GM12874 (cell line): ENCODE data around the gene HS1BP3.
A peak's percentile ranks its signal among the peaks of the same experiment; 100 is the strongest.

Experiments
- TF ChIP-seq, protein P1 (sequence below): IDR thresholded peaks from 2 replicates; pipeline ENCODE4 v1.5.1; 2011; ENCODE audit warnings: low read depth, mild to moderate bottlenecking, control low read depth, low read length, moderate library complexity; ENCODE audit not compliant: insufficient read depth

Gene HS1BP3

DNA sequence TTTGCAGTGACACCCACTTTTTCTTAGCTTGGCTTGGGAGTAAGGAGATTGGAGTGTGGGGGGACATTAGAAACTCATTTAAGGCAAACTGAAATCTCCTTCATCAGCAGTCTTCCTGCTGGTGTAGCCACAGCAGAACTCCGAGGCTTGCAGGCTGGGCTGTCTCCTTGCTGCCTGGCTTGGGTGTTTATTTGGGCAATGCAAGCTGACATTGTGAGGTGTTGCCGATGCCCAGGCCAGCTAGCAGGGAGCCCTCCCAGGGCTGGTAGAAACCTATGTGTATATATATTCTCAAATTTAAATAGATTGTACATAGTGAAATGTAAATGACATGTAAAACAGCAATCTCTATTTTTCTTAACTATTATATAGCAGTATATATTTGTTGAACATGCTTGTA is 27.9 kb upstream of the HS1BP3 start:
- TF ChIP-seq, protein P1, sequence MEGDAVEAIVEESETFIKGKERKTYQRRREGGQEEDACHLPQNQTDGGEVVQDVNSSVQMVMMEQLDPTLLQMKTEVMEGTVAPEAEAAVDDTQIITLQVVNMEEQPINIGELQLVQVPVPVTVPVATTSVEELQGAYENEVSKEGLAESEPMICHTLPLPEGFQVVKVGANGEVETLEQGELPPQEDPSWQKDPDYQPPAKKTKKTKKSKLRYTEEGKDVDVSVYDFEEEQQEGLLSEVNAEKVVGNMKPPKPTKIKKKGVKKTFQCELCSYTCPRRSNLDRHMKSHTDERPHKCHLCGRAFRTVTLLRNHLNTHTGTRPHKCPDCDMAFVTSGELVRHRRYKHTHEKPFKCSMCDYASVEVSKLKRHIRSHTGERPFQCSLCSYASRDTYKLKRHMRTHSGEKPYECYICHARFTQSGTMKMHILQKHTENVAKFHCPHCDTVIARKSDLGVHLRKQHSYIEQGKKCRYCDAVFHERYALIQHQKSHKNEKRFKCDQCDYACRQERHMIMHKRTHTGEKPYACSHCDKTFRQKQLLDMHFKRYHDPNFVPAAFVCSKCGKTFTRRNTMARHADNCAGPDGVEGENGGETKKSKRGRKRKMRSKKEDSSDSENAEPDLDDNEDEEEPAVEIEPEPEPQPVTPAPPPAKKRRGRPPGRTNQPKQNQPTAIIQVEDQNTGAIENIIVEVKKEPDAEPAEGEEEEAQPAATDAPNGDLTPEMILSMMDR, result no peak

DNA sequence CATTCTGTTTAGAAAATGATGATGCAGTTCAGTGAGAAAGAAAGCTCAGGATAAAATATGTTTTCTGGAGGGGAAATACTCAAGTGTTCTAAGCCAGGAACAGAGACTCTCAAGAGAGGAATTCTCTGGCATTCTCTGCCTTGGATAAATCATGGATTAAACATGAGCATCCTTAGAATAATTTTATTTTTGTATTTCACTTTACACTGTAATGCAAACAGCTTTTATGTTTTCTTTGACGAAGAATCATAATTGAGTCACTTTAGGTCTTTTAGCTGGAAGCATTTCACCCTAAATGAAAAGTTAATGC is 27.1 kb upstream of the HS1BP3 start:
- TF ChIP-seq, protein P1, result no peak

DNA sequence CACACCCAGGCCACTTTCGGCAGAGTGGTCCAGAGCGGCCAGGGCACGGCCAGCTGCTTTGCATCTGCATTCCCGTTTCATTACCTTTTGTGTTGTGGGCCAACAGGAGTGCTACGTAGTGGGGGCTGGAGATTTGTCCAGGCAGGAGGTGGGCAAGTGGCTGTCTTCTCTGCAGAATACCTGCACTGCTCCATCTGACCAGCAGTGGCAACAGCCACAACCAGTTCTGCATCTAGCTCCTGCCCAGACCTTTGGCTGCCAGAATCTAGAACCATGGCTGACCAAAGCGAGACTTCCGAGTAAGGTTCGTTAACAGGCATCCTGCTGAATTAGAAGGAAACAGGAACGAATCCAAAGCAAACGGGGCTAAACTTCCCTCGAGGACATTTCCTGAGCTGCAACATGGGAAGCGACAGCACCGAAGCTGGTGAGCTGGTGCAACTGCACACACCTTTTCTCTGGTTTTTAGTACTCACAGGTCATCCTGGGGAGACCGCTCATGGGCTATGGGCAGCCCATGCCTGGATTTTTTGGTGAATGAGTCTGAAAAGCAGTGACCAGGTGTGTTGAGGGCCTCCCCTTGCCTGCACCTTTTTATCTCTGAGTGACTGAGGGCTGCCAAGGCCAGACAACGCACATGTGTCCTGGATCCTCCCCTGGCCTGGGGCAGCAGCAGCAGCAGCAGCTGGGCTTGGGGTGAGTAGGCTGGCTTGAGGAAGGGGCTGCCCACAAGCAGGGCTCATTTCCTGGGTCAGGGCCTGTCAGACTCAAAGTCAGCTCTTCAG is 26.6 kb upstream of the HS1BP3 start:
- TF ChIP-seq, protein P1, result peak; percentile 45; the same call in 1 of the 2 replicates

DNA sequence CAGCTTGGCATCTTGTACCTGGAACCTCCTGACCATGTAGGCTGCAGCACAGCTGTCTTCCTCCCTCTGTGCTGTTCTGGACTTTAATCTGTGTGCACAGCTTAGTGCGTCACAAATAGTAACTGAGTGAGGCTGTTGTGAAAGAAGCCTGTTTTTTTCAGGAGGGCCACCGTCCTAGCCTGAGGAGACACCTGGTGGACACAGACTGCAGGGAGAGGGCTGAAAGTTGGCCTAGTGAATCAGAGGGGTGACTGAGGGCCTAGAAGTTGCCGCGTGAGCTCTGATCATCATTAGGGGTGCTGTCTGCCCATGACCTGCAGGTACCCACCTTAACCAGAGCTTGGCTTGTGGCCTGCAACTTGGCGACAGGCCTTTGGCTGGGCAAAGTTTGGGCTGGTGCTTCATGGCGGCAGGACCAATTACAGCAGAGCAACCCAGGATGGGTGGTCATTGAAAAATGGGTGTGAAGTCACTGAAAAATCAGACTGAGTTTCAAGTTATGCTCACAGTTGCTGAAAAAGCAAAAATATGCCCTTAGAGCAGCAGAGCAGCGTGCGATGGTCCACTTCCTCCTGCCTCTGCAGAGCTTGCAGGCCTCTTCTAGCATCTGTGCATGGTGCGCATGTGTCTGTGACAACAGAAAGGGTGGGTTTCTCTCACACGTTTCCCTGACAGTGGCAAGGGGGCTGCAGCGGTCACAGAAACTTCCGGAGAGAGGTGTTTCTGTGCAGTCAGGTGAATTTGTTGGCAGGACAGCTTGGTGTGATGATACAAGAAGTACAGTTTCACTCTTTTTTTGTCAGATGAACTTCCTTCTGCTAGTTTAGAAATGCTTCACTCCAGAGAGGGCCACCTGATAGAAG is 25.7 kb upstream of the HS1BP3 start:
- TF ChIP-seq, protein P1, result no peak

DNA sequence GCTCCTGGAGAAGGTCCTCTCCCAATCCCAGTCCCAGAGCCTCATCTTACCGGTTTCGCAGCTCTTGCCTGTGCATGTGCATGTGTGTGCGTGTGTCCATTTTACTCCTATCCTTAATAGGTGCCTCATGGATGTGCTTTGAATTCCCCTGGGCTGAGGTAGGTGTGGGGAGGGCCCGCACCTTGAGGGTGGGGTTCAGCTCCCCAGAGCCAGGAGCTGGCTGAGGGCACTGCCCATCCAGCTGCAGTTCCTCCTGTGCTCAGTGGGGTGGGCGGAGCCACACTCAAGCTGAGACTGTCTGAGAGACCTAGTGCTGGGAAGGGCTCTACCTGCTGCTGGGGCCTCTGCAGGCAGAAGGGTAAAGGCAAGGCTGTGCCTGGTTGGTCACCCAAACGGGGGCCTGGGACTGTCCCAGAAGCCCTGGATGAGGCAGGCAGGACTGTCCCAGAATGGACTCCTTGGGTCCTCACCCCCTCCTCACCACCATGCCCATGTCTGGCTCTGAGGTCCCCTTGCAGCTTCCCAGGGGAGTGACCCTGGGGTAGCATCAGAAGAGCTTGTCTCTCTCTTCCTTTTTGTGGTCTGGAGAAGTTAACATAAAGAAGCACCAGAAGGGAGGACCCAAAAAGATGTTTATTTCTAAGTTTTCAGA is 24.9 kb upstream of the HS1BP3 start:
- TF ChIP-seq, protein P1, result no peak

DNA sequence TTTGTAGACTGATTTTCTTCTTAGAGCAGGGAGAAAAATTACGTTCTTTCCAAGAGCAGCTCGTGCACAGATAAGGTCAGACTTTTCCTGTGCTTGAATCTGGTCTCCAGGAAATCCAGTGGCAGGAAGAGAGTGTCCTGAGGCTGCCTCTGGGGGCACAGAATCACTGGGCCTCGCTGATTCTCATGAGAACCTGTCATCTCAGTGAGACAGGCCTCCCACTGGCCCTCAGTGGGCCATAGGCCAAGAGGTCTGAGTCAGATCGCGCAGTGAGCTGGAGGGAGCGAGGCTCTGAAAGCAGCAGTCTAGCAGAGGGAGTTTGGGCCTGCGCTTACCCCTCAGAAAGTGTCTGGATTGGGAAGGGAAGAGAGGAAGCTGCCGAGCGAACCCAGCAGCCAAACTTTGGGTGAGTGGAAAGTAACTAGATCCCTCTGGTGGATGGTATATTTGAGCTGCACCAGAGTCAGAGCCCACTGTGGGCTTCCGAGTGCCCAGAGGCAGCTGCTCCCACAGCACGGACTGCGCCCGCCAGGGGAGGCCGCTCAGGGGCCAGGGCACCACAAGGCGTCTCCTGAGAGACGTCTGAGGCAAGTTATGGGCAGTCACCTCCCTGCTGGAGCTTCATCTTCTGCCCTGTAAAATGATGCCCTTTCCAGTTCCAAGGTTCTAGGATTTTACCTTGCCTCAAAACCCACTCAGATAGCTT is 24.2 kb upstream of the HS1BP3 start:
- TF ChIP-seq, protein P1, result no peak

DNA sequence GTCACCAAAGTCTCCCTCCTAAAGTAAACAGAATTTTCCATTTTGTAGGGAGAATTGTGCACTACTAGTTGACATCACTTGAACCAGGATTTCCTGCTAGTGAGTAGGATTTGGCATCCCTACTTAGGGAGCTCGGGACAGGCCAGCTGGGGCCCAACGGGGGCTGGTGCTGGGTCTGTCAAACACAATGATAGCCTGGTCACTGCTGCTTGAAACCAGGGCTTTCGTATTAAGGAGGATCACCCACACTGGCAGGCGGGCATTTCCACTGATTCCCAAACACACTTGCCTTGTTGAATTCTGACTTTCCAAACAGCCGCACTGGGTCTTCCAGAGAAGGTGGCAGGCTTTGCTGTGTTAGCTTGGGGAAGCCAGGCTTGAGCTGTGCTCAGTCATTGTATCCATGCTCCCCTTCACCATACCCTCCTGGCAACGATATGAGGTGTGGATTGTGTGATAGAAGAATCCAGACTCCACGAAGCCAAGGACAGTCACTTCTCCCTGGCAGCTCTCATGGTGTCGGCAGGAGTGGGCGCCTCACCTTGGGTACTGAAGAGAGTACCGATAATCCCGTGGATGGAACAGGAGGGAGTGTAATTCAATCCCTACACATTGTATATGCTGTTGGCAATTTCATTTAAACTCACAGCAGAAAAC is 23.5 kb upstream of the HS1BP3 start:
- TF ChIP-seq, protein P1, result no peak
